Epithelial cell of esophagus (primary cell): ENCODE results near the gene GARIN5A.

ENCODE experiments used
- DNase-seq: peaks from one replicate; pipeline ENCODE4 v3.0.0; 2010; ENCODE audit warnings: low read depth
- H3K4me3 ChIP-seq: 2 replicates; pipeline ENCODE4 v1.5.1; 2011; ENCODE audit warnings: mild to moderate bottlenecking, low read length, control low read depth
- CTCF ChIP-seq: IDR thresholded peaks from 2 replicates; pipeline ENCODE4 v1.5.1; 2011; ENCODE audit warnings: low read depth, mild to moderate bottlenecking, low read length, control low read depth, inconsistent platforms; ENCODE audit not compliant: insufficient read depth; ENCODE audit errors: missing control alignments

GARIN5A gene

GRCh38 chr19:50500060-50500752, 23.6 kb upstream of the GARIN5A start:
- no peak for DNase-seq
- H3K4me3 ChIP-seq = no peak overlapping the region

GRCh38 chr19:50498219-50499056, 21.8 kb upstream of the GARIN5A start:
- no peak for DNase-seq
- H3K4me3 ChIP-seq = no peak overlapping the region
- TF ChIP-seq CTCF = no peak

More at GRCh38 chr19:50500060-50500752, 23.6 kb upstream of the GARIN5A start:
- TF ChIP-seq CTCF = peak; percentile 17

- no peak overlapping the region for H3K4me3 ChIP-seq
- TF ChIP-seq CTCF = no peak
- DNase-seq = no peak
These were observed 20.4 kb upstream of the GARIN5A start for GRCh38 chr19:50497022-50497405.

GRCh38 chr19:50496189-50497021, 19.8 kb upstream of the GARIN5A start:
- DNase-seq = no peak

GRCh38 chr19:50495020-50495531, 18.4 kb upstream of the GARIN5A start:
- DNase-seq = no peak
- TF ChIP-seq CTCF = no peak
- H3K4me3 ChIP-seq = no peak overlapping the region

More at GRCh38 chr19:50496189-50497021, 19.8 kb upstream of the GARIN5A start:
- no peak overlapping the region for H3K4me3 ChIP-seq
- no peak for TF ChIP-seq CTCF

- no peak for DNase-seq
- no peak for TF ChIP-seq CTCF
- H3K4me3 ChIP-seq = no peak overlapping the region
These were observed 17.8 kb upstream of the GARIN5A start for GRCh38 chr19:50494186-50495019.
